CD4-positive, alpha-beta T cell treated with Interleukin-2 at 100 ng/mL for 4 hours (primary cell): ENCODE data around the gene WDR45.
A peak's percentile ranks its signal among the peaks of the same experiment; 100 is the strongest.

Source experiments
- DNase-seq: peaks from one replicate; pipeline ENCODE4 v3.0.0-alpha.2; 2020; ENCODE audit warnings: low spot score

Gene WDR45

GRCh38 chrX:49073601-49074575, 5.8 kb downstream of the WDR45 start, which contains the start of gene PRAF2:
TSS of gene PRAF2 (minus strand) at chrX:49074002. CDS start at chrX:49073987, 15 bp downstream.
- peak; percentile 92 for DNase-seq

GRCh38 chrX:49072712-49073095, 7.0 kb downstream of the WDR45 start:
- no peak for DNase-seq

- DNase-seq = no peak
Measured at GRCh38 chrX:49071877-49072711, 7.6 kb downstream of the WDR45 start.

- DNase-seq = no peak
Measured at GRCh38 chrX:49070988-49071387, 8.7 kb downstream of the WDR45 start.

GRCh38 chrX:49069038-49069437, 10.6 kb downstream of the WDR45 start:
- DNase-seq = no peak

- no peak for DNase-seq
Measured at GRCh38 chrX:49067285-49068120, 12.2 kb downstream of the WDR45 start.

GRCh38 chrX:49066690-49067089, 13.0 kb downstream of the WDR45 start:
- no peak for DNase-seq

GRCh38 chrX:49066278-49066677, 13.4 kb downstream of the WDR45 start:
- DNase-seq = no peak

- no peak for DNase-seq
Measured at GRCh38 chrX:49064735-49065134, 15.0 kb downstream of the WDR45 start.

GRCh38 chrX:49064303-49064702, 15.4 kb downstream of the WDR45 start:
- no peak for DNase-seq

GRCh38 chrX:49063715-49064114, 16.0 kb downstream of the WDR45 start:
- DNase-seq = no peak

GRCh38 chrX:49061916-49062315, 17.8 kb downstream of the WDR45 start:
- no peak for DNase-seq

- no peak for DNase-seq
Measured at GRCh38 chrX:49061490-49061889, 18.2 kb downstream of the WDR45 start.

GRCh38 chrX:49060914-49061313, 18.8 kb downstream of the WDR45 start:
- DNase-seq = no peak

GRCh38 chrX:49059681-49060085, 20.0 kb downstream of the WDR45 start:
- DNase-seq = no peak

GRCh38 chrX:49059201-49059600, 20.5 kb downstream of the WDR45 start:
- no peak for DNase-seq

GRCh38 chrX:49058794-49059193, 20.9 kb downstream of the WDR45 start, which contains the start of gene CCDC120:
TSS of gene CCDC120 (plus strand) at chrX:49058999. CDS start at chrX:49062042, 3,043 bp downstream.
- no peak for DNase-seq

GRCh38 chrX:49054073-49054762, 25.5 kb downstream of the WDR45 start:
- DNase-seq = no peak

- peak; percentile 66 for DNase-seq
Measured at GRCh38 chrX:49053223-49054072, 26.2 kb downstream of the WDR45 start.

GRCh38 chrX:49043987-49044281, 35.8 kb downstream of the WDR45 start:
- DNase-seq = no peak
